IPS DF 4.7 (cell line): ENCODE data around the gene SLC6A9.

Experiments
- DNase-seq: peaks from one replicate; pipeline ENCODE4 v3.0.0-alpha.2; 2013; ENCODE audit warnings: low spot score; ENCODE audit errors: extremely low read depth

The SLC6A9 gene

DNA sequence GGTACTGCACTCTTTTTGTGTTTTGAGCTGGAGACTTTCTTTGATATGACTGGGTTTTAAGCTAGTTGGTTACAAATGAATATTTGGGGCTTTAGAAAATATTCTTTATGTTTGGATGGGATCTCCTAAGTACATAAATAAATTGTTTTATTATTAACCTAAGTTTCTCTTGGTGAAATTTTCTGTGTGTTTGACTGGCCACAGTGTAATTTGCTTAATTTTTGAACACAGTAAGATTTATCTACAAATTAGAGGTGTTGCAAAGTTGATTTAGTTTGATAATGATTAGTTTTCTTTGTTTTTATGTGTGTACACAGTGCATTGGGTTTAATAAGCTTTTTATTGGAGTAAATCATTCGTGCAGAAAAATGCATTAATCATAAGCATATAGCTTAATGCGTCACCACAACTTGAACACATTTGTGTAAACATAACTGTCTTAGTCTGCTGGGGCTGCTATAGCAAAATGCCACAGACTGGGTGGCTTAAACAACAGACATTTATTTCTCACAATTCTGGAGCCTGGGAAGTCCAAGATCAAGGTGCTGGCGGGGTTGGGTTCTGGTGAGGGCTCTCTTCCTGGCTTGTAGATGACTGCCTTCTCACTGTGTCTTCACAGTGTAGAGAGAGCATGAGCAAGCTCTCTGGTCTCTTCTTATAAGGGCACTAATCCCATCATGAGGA, 17.4 kb upstream of the SLC6A9 start:
- no peak for DNase-seq

DNA sequence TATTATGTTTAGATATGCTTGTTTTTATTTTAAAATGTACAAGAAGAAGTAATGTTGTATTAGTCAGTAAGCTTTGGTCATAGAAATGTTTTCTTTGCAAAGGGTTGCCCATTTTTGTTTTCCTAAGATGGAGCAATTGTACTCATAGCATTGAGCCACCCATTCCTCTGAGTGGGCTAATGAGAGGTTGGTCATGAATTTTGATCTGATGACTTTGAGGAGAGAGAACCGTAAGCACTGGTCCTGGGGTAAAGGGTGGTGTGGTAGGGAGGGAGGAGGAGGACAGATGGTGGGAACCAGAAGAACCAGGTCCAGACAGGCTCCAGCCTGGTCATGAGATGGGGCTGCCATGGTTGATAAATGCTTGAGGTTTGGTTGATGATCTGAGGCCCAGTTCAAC, 15.9 kb upstream of the SLC6A9 start:
- no peak for DNase-seq

DNA sequence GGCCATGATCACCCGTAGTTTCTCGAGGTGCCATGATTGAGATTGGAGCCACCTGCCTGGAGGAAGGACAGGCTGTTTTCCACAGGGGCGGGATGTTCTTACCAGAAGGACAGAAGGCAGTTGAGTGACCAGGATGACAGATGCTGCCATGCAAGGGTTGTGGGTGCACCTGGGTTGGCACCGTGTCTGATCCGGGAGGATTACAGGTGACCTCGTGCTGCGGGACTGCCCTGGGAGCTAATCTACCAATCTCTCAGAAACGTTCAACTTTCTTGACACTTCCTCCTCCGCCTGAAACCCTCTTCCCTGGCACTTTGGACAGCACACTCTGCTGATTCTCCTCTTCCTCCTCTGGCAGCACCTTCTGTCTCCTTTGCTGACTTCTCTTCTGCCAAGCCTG, 13.8 kb upstream of the SLC6A9 start:
- no peak for DNase-seq

DNA sequence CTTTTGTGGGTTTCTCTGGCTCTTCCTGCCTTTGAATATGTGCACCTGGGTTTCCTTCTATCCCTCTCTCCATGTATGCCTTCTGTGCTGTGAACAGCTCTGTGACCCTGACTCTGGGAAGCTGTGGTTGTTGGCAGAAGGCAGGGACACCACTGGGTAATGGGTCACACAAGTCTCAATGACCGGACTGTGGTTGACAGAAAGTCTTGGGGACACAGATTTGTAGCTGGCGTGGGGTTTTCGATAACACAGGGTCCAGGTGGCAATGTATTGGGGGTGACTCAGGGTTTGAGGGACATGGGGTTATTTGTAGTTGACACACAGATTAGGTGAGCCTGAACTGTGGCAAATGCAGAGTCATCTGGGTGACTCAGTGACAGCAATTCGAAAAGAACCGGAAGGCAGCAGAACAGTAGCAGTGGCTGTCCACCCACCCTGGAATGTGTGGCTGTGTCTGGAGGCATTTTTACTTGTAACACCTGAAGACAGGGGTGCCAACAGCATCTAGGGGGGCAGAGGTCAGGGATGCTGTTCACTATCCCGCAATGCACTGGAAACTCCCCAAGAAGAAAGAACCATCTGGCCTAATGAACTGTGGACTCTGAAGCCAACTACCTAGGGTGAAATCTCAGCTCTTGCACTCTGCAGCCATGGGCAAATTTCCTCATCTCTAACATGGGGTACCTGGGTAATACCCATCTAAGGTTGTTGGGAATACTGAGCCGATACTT, 13.0 kb upstream of the SLC6A9 start:
- no peak for DNase-seq

DNA sequence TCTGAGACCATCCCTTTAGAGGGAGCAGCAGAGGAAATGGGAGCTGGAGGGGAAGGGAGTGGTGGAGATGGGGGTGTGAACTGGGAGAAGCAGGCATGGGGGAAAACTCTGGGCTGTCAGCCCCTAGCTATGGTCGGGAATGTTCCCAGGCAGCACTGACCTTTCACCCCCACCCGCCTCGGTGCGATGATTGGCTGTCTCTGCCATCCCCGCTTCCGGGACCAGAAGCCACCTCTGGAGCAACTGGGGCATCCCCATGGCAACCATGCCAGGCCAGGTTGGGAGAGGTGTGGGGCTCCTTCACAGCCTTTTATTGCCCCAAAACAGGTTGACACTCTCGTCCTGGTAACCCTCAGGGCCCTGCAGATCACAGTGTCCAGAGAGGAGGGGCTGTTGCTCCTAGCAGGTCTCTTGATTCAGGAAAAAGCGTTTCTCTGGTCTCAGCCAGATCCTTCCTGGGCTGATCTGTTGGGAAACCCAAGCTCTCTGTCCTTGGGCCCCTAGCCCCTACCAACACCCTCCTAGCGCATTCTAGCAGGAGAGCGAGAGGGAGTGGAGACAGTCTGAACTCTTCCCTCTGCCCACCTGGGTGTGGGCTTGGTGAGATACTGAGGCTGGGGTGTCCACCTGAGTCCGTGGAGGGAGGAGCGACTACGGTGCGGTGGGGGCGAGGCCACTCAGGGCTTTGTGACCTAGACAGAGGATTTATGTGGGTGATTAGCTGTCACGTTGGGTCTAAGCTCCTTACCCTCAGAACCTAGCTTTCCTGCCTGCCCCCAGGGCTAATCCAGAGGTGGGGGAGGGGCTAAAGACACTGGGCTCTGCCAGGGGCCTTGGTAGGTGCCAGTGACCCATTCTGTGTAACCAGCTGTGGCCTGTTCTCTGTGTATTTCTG, 12.2 kb upstream of the SLC6A9 start:
- no peak for DNase-seq

DNA sequence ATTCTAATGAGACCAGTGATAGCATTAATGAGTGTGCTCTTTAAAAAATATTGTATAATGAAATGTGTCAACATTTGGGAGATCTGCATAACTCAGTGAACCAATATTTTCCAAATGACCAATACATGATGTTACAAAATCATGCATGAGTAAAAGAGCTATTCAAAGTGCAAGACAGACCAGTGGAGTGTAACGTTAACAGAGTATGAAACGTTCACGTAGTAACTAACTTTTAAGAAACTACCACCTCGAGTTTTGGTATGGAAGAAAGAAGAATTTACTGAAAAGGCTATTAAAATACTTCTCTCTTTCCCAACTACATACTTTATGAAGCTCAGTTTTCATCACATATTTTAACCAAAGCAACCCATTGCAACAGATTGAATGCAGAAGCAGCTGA, 9.6 kb upstream of the SLC6A9 start:
- no peak for DNase-seq

DNA sequence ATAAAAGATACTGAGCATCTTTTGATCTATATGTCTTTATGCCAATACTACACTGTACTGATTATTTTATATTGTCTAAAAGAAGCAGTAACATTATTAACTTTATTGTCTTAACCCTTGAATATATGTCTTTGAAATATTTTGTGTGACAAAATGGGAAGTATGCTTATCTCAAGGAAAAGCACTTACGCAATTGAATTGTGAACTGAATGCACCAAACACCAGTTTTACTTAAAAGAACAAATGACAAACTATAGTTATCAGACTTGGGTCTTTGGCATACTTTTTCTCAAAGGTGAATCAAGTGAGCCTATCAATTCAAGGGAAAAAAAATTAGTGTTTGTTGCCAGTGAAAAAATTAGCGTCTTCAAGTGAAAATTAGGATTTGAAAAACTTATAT, 9.2 kb upstream of the SLC6A9 start:
- DNase-seq: no peak

DNA sequence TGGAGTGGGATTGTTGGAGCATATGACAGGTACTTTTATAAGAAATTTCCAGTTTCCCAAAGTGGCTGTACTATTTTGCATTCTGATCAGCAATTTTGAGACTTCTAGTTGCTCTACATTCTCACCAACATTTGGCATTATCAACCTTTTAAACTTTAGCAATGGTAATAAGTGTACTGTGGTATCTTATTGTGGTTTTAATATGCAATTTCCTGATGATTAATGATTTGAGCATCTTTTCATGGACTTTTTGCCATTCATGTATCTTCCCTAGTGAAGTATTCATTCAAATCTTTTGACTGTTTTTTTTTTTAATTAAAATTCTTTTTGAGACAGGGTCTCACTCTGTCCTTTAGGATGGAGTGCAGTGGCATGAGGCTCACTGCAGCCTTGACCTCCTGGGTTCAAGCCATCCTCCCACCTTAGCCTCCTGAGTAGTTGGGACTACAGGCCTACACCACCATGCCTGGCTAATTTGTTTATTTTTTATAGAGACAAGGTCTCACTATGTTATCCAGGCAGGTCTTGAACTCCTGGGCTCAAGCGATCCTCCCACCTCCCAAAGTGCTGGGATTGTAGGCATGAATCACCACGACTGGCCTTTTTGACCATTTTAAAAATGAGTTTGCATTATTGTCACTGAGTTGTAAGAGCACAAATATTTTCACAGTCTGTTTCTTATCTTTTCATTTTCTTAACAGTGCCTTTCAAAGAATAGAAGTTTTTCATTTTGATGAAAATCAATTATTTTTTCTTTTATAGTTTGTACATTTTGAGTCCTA, 7.8 kb upstream of the SLC6A9 start:
- DNase-seq: no peak

DNA sequence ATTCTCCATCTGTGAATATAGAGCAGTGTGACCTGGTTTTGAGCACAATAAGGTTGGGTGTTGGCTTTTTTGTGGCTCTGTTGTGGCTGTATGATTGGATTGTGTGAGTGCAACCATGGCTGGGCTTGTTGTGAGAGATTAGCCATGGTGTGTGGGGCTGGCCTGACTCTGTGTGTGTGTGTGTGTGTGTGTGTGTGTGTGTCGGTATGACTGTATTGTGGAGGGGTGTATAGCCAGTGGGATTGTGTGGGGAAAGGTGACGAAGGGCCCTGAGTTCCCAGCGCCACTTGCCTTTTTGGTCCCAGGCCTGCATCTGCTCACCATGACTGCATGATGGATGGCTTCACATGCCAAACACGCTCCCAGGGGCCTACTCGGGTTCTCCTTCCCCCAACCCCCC, 5.9 kb upstream of the SLC6A9 start:
- DNase-seq: no peak

DNA sequence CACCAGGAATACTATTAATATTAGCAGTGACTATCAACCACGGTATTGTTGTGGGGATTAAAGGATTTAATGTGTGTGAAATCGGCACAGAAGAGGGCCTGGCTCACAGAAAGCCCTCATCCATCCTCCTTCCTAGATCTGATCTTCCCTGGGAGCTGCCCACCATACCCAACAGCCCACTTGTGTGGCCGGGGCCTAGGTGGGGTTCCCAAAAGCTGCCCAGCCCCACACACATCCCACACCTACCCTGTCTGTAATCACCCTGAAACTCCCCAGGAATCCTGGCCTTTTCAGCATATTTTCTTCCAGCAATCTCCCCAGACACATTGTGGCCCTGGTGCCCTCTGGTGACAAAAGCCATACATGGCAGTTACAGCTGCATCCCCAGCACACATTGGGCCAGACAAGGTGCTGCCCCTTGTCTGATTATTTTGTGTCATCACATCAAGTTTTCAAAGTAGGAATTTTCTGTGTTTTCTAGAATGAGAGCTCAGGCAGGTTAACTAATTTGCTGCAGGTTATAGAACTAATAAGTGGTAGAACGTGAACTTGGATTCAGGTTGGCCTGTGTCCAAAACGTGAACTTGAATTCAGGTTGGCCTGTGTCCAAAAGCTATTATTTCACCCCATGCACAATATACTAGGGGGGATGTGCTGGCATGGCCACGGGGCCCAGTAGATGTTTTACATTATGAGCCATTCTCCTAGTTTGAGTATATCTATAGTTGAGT, 5.3 kb upstream of the SLC6A9 start:
- DNase-seq: no peak

DNA sequence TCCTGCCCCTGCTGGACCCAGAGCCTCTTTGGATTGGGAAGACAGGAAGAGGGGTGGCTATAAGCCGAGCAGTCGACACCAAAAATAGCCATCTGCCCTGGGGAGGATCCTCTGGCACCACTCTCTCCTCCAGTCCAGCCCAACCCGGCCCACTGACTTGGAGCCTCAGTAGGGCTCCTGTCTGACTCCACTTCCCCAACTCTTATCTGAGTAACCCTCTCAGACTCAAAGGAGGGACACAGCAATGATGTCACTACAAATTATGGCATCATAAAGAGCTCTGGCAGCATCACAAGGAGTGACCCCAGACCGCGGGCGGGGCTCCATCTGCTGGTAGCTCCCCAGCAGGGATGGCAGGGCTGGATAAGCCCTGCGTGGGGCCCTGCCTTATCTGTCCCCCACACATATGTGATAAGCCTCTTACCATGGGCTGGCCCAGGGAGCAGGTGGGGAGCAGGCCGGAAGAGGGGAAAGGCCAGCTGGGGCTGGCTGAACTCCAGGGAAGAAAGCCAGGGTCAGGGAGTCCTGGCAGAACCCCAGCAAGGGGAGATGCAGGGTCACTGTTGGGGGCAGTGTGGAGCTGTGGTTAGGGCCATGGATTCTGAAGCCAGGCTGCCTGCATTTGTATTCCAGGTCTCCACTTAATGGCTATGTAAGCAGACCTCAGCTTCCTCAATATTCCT, 4.6 kb upstream of the SLC6A9 start:
- no peak for DNase-seq

DNA sequence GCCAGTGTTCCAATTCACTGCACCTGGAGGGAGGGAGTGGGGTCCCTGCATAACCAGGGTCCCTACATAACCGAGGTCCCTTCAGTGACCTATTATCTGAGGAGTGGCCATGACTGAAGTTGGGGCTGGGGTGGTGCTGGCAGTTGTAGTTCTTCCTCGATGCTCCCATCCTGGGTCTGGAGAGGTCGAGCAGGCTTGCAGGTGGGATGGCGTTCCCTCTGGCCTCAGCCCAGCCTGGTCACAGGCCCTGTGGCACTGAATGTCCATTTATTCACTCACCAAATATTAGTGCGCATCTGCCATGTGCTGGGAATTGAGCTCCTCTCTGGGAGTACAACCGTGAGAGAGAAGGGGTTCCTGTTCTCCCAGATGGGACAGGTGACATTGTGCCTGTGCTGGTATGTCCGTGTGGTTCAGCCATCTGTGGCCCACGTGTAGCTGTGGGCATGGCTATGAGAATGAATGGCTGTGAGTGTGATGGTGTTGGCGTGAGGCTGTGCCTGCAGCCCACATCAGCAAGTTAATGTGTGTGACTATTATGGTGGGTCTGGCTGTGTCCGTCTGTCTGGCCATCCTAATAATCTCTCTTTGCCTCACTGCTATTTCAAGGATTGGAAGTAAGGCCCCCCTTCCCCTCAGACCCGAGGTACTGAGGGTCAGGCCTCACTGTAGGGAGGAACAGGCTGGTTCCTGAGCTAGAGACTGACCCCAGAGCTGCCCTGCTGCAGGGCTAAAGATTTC, 3.9 kb upstream of the SLC6A9 start:
- no peak for DNase-seq

DNA sequence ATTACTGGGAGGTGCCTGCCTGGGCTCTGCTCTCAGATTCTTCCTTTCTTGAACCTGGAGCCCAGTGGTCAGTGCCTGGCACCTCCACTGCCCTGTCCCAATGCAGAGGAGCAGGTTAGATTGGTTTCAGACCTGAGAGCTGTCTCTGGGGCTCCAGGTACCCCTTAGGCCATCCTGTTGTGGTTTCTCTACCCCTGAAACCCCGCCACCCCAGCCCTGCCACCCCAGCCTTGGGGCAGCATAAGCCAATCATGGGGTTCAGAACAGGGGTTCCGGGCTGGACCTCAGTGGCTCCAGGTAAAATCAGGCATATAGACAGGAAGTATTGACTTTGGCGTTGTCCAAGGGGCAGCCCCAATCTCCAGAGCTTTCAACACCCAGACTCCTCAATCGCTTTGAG, 3.2 kb upstream of the SLC6A9 start:
- DNase-seq: no peak

DNA sequence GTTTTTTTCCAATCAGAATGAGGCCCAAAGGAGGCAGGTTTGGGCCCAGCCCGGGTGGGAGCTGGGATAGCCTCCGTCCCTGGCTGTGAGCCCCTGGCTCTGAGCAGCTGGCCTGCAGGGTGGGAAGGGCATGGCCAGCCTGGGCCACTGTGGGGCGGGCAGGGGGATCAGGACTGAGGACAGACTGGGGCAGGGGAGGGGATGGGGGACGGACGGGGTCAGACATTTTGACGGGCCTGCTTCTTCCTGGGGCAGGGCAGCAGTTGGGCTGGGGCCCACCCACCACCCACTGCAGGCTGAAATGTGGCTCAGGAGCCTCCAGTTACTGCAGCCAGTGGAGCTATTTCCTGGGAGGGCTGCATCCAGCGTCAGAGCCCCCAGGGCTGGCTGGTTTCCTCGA, 2.5 kb upstream of the SLC6A9 start:
- DNase-seq: no peak

DNA sequence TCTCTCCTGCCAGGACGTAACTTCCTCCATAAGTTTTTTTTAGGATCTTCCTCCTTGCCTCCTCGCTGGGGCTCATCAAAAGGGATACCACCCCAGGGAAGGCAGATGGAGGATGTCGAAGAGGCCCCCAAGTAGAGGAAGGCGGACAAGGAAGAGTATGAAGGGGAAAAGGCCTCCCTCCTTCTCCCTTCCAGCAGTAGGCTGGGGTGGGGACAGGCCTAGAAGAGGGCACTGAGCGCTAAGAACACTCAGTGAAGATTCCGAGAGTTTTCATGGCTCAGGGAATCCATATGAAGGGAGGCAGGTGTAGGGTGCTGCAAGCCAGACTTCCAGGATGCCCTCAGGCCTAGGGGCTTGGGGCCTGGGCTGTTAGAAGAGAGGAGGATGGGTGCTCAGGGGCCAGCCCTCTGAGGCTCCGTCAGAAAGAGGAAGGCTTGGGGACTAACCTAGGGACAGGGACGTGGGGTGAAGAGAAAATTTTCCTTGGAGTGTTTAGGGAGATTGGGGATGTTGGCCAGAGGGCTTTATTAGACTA, 1.8 kb upstream of the SLC6A9 start:
- no peak for DNase-seq

DNA sequence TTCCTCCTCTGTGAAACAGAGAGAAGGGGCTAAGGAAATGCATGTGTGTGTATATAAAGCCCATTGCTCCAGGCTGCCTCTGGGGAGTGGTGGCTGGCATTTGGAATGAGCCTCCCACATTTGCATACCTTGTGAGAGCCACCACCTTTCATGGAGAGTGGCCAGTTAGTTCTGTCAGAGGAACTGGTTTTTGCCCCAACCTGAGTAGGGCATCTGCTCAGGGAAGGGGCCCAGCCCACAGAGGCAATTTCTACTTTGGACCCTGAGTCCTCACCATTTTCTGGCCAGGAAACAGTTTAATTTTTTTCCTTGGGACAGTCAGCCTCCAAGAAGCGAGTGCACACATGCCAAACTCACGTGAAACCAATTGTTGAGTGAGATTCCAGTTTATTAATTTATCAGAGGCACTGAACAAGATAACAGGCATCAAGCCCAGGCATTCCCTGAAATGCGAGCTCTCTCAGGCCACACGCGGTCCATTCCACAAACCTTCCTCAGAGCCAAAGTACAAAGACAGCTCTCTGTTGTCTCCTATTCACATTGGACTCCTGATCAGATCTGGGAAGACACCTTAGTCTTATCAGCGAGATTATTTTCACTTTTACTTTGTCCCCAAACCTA, 1.0 kb upstream of the SLC6A9 start:
- DNase-seq: no peak

DNA sequence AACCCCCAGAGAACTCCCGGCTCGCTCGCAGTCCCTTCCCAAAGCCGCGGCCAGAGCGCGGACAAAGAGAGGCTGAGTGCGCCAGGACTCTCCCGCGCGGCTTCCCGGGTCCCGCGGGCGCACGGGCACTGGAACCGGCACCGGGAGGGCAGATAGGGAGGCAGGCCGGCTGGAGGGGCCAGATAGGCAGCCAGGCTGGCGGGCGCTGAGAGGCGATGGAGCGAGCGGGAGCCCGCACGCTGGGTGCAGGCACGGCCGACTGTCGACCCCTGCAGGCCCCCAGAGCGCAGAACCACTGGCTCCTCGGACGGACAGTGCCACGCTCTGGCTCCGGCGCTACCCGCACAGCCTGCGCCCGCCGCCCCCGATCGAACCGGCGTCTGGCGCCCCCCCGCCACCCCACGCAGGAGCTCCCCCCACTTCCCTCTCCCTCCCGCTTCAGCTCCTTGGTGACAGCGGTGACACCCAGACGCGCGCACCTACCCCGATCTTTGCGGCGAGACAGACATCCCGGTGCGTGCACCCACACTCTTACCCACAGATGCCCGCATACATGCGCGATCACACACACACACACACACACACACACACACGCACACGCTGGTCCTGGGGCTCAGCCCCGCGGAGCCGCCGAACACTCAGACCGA, 534 bp downstream of the SLC6A9 start:
- no peak for DNase-seq

DNA sequence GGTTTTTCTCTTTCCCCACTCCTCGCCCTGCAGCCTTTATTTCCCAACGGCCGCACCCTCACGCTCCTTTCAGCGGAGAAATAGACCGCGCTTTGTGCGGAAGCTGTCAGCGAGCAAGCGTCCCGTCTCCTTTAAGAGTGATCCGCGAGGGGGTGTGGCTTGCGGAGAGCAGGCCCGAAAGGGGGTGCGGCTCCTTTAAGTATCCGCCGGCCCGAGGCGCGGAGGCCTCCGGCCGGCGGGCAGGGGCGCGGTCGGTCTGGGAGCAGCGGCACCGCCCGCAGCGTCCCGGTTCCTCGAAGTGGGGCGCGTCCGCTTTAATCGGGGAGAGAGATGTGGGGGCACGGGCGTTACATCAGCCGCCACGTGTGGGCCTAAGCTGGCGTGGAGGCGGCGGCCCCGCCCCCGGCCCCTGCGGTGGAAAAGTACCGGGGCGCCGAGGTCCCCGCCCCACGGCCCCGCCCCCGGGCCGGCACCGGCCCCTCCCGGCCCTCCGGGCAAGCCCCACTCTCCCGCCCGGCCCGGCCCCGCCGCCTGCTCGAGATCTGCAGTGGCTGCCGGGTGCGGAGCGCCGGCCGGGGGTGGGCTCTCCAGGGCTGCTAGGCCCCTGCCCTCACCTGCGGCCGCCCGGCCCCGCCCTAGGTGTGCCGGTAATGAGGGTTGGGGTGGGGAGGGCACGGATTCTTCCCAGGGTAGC, 1.2 kb downstream of the SLC6A9 start:
- DNase-seq: no peak
